GM18861 (cell line): ENCODE measurements around the gene TAOK3.
"Not testable (repeated sequence)": the region's sequence is repeated elsewhere in the genome, so short reads cannot be mapped to it uniquely, and the experiment has no call there.

Source experiments
- ATAC-seq: cut with Tn5 transposase; IDR thresholded peaks from one replicate; pipeline ENCODE4 v1.9.1; 2021; ENCODE audit not compliant: unreplicated experiment

TAOK3 gene

GRCh38 chr12:118372541-118373495 is at the start of gene TAOK3:
TAOK3 (minus strand) TSS chr12:118372907; CDS start chr12:118255567, 117,340 bp downstream.
- ATAC-seq: peak; percentile 66

DNA sequence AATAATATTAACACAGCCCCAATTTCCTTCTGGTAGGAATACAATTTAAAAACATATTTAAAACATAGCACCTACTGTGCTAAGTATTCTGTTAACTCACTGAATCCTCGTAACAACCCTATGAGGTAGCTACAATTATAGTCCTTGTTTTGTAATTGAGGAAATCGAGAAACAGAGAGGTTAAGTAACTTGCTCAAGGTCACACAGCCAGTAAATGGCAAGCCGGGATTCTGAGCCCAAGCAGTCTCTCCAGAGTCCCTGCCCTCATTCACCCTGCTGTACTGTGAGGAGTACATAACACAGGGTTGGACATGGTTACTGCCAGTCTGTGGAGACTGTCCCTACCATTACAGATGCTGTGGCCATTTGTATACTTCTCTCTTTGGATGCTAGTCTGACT is 48.0 kb upstream of the TAOK3 start:
- no peak for ATAC-seq

DNA sequence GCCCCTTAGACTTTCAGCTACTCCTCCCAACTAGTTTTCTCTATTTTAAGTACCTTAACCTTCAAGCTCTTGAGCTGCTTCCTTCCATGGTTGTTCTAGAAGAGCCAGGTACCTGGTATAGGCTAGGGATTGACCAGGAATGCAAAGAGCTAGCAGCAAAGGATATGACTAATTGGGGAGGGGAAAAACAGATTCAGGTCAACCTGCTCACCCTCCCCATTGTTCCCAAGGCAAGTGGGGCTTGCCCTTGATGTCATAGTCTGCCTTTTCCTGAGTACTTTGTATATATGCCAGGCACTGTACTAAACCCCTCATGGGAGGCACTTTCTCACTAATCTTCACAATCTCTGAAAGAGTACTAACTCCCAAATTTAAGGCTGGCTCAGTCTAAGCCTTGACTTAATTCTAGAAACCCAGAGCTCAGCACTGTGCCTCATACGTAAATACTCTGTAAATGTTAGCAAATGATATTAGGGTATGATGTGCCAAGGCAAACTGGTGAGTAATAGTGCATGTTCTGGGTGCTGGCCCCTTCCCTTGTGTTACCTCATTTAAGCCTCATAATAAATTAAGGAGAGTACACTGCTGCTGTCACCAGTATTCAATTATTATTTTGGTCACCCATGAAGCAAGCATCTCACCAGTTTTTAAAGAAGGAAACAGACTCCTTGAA is 45.8 kb upstream of the TAOK3 start:
- ATAC-seq: no peak

DNA sequence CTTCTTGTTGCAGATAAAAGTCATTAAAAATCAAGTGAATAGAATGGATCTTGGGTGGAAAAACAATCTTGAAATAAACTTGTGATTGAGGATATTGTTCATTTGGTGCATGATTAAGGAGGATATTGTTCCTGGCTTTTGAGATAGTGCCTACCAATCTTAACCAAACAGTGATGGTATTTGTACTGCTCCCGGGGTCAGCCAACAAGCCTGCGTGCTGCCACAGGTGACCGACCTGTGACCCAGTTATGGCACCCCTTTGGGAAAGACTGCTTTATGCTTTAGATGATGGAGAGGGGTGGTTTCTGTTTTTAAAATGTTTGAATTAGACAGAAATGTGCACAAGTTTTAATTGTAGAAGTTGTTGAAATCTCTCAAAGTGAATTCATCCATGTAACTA is 45.2 kb upstream of the TAOK3 start:
- ATAC-seq: no peak

- no peak for ATAC-seq
These were observed 37.1 kb upstream of the TAOK3 start for GRCh38 chr12:118409834-118410233.

- ATAC-seq: not testable (repeated sequence)
These were observed 35.5 kb upstream of the TAOK3 start for GRCh38 chr12:118408241-118408640.

- ATAC-seq: peak; percentile 52
These were observed 32.3 kb upstream of the TAOK3 start for GRCh38 chr12:118404876-118405521.

DNA sequence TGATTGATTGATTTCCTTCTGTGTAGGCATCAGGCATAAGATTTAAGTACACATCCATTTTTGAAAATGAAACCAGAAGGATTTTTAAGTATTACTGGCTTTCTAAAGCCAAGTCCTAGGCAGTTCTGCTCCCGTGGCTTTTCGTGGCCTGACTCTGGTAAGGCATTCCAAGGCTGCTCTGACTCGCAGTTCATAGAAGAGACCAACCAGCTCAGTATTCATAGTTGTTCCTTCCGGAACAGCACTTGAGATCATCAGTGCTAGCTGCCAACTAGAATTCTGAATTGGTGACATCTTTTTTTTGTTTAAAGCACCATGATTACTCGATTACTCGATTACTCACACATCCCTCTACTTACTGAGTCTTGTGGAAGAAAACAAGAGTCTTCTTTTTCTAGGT is 29.5 kb upstream of the TAOK3 start:
- no peak for ATAC-seq

- ATAC-seq: no peak
These were observed 26.2 kb upstream of the TAOK3 start for GRCh38 chr12:118398940-118399339.

DNA sequence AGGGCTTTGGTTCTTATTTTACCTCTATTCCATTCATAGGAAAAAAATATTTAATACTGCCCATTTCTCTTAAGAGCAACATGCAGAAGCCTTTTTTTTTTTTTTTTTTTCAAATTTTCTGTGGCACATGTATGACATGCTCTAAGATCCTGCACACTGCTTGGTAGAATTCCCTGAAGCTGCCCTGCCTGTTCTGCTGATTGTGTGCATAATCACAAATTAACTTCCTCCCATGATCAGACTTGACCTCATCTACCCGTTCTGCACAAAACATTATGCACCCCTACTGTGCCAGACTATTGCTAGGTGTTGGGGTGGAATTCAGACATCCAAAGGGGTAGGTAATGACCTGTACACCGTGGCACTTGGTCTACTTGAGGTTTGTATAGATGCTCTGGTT is 25.8 kb upstream of the TAOK3 start:
- no peak for ATAC-seq

GRCh38 chr12:118397708-118398440 is 25.2 kb upstream of the TAOK3 start:
- no peak for ATAC-seq

DNA sequence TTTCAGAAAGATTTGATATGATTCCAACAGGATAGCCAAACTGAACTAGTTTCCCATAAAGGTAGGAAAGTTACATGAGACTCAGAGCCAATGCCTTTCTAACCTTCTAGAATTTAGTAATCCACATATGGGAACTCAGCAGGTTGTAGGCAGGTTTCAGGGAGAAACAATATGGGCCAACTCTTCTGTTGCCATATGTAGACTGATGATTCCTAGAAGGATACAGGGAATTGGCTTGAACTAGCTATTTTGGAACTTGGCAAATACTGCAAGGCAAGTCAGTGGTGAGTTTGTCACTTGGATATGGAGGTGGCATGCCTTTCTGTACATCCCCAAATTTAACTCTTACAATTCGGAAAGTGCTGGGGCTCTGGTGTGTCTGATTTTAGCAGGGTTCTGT is 19.1 kb upstream of the TAOK3 start:
- ATAC-seq: no peak

- no peak for ATAC-seq
These were observed 18.7 kb upstream of the TAOK3 start for GRCh38 chr12:118391424-118391823.

DNA sequence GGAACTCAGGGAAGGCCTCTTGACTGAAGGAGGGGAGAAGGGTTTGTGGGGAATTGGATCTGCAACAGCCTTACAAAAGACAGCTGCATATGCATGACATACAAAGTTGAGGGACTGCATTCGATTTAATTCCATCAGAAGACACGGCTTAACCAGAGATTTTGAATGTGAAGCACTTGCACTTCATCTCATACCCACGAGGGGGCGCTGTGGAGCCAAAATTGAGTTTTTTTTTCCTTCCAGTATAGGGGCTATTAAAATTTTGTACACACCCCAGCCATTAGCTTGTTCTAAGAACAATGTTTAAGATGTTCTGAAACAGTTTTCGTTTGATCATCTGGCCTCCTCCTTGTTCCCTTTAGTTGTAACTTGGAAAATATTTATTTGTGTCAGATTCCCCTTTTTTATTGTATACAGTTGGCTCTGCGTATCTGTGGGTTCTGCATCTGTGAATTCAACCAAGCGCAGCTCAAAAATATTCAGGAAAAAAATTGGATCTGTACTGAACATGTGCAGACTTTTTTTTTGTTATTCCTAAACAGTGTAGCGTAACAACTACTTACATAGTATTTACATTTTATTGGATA is 5.3 kb upstream of the TAOK3 start:
- no peak for ATAC-seq

- ATAC-seq: no peak
These were observed 4.5 kb upstream of the TAOK3 start for GRCh38 chr12:118377021-118377883.

GRCh38 chr12:118376089-118377020 is 3.6 kb upstream of the TAOK3 start, which contains the start of gene SUDS3:
SUDS3 (plus strand) TSS chr12:118376555; CDS start chr12:118376692, 137 bp downstream.
- ATAC-seq: no peak

DNA sequence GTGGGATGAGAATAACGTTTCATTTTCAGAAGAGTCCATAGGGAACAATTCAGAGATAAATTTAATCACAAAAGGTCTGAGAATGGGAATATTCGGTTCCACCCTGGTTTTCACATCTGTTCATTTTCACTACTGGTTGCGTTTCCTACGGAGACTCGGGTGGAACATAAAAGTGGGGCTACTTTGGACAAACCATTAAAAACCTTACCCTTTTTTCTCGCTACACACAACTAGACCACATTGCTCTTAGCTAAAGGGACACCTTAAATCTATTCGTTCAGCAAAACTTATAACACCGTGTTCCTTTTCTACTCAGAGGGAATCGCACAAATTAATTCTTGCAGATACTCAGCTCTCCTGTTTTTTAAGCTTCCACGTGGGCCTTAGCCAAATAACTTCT is 2.6 kb upstream of the TAOK3 start:
- ATAC-seq: no peak

- ATAC-seq: no peak
These were observed 2.2 kb upstream of the TAOK3 start for GRCh38 chr12:118374909-118375308.
